GM12892 (cell line): ENCODE results near the gene EPB41L4A.

ENCODE experiments used
- POLR2AphosphoS5 ChIP-seq: IDR thresholded peaks from 2 replicates; pipeline ENCODE4 v1.6.1; 2011; ENCODE audit warnings: low read depth, low read length, control low read depth
- TAF1 ChIP-seq: IDR thresholded peaks from 2 replicates; pipeline ENCODE4 v1.6.1; 2011; ENCODE audit warnings: low read depth, mild to moderate bottlenecking, control low read depth, low read length, borderline replicate concordance

DNA sequence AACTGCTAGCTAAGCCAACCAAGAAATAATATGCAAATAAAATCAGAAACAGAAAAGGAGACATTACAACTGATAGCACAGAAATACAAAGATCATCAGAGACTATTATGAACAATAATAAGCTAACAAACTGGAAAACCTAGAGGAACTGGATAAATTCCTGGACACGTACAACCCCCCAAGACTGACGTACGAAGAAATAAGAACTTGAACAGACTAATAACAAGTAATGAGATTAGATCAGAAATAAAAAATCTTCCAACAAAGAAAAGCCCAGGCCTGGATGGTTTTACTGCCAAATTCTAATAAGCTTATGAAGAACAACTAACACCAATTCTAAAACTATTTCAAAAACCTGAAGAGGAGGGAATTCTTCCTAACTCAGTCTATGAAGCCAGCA, 67.9 kb downstream of the EPB41L4A start:
- TF ChIP-seq POLR2AphosphoS5 (no peak), TAF1 (no peak)
